Chondrocyte (in vitro differentiated cells): ENCODE data around the gene SMAP1. TPM values are rescaled to one million over a fixed set of nuclear protein-coding genes. Genes with fewer than 3 reads are reported as not detected.

Experiments used
- DNase-seq: peaks from one replicate; pipeline ENCODE4 v3.0.0; 2021; ENCODE audit warnings: mixed read lengths, low spot score
- H3K27ac Mint-ChIP-seq: one replicate; pipeline ENCODE4 v1.8.0; 2021; ENCODE audit warnings: mild to moderate bottlenecking, moderate library complexity, mixed read lengths; ENCODE audit not compliant: unreplicated experiment
- H3K27me3 Mint-ChIP-seq: 2 replicates; pipeline ENCODE4 v1.8.0; 2021; ENCODE audit warnings: low read depth, mixed read lengths
- H3K36me3 Mint-ChIP-seq: 2 replicates; pipeline ENCODE4 v1.8.0; 2021; ENCODE audit warnings: low read depth, mixed read lengths
- H3K4me1 Mint-ChIP-seq: 2 replicates; pipeline ENCODE4 v1.8.0; 2021; ENCODE audit warnings: low read depth, mild to moderate bottlenecking, mixed read lengths
- H3K4me3 Mint-ChIP-seq: one replicate; pipeline ENCODE4 v1.8.0; 2021; ENCODE audit warnings: mild to moderate bottlenecking, moderate library complexity, mixed read lengths; ENCODE audit not compliant: unreplicated experiment
- H3K9me3 Mint-ChIP-seq: 2 replicates; pipeline ENCODE4 v1.8.0; 2021; ENCODE audit warnings: low read depth, mixed read lengths
- CTCF ChIP-seq: fragments of 200-600 bp; sonication (generic); IDR thresholded peaks from 2 replicates; pipeline ENCODE4 v1.5.0; 2021; ENCODE audit warnings: antibody characterized with exemption, mild to moderate bottlenecking, moderate library complexity
- total RNA-seq: library from RNA; stranded (reverse); gene quantifications from 3 replicates; pipeline ENCODE4 v1.2.1, GENCODE V29; 2021

SMAP1 gene
- total RNA-seq, 1 donor from 2014 or later: 27.2 TPM

GRCh38 chr6:70668499-70668812 is 773 bp downstream of the SMAP1 start:
- TF ChIP-seq CTCF: no peak
- Mint-ChIP-seq H3K4me1 (peaks cover 37% of the 10 kb centered on the region), H3K36me3 (no peaks in the 10 kb centered on the region), H3K4me3 (peak overlapping the region; percentile 79), H3K27ac (peak overlapping the region; percentile 72), H3K9me3 (no peaks in the 10 kb centered on the region), H3K27me3 (no peaks in the 10 kb centered on the region)
- DNase-seq: no peak

DNA sequence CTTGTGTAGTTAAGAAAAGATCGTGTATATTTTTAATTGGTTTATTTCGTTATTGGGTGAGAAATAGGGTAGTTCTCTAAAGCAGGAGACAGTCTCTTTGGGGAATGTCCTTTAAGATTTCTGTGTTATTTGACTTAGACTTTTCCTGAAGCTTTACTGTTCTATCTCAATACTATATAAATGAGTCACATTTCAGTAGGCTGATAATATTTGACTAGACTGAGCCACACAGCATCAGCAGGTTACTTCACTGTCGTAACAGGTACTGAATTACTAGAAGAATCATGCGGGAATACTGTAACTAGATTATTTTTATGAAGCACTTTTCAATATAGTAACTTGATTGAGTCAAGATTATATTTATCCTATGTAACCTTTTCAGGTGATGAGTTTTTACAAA is 1.4 kb downstream of the SMAP1 start:
- no peaks in the 10 kb centered on the region for H3K27me3 Mint-ChIP-seq
- no peak for TF ChIP-seq CTCF
- no peaks in the 10 kb centered on the region for H3K9me3 Mint-ChIP-seq
- H3K4me1 Mint-ChIP-seq: peaks cover 42% of the 10 kb centered on the region
- DNase-seq: no peak
- H3K4me3 Mint-ChIP-seq: peak overlapping the region; percentile 79
- no peaks in the 10 kb centered on the region for H3K36me3 Mint-ChIP-seq
- H3K27ac Mint-ChIP-seq: peak overlapping the region; percentile 72

DNA sequence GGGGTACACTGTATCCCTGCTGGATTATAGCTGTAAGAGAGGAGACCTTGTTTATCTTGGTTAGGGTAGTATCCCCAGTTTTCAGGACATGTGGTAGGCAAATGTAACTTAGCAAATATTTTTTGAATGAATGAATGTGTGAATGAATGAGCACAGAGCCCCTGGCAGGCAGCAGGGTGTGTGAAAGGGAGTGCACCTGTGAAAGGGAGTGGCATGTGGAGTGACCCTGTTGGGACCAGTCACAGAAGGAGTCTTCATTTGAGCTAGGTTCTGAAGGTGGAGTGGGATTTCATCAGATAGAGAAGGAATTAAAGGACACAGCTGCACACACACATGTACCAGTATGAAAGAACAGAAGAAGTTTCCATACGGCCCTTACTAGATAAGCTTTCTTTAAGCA is 4.9 kb downstream of the SMAP1 start:
- no peaks in the 10 kb centered on the region for H3K36me3 Mint-ChIP-seq
- no peak overlapping the region for H3K27ac Mint-ChIP-seq
- DNase-seq: no peak
- H3K27me3 Mint-ChIP-seq: no peaks in the 10 kb centered on the region
- TF ChIP-seq CTCF: no peak
- no peaks in the 10 kb centered on the region for H3K9me3 Mint-ChIP-seq
- H3K4me3 Mint-ChIP-seq: no peak overlapping the region
- H3K4me1 Mint-ChIP-seq: peaks cover 38% of the 10 kb centered on the region

- H3K27me3 Mint-ChIP-seq: no peaks in the 10 kb centered on the region
Observed at GRCh38 chr6:70673054-70673453, 5.4 kb downstream of the SMAP1 start.

DNA sequence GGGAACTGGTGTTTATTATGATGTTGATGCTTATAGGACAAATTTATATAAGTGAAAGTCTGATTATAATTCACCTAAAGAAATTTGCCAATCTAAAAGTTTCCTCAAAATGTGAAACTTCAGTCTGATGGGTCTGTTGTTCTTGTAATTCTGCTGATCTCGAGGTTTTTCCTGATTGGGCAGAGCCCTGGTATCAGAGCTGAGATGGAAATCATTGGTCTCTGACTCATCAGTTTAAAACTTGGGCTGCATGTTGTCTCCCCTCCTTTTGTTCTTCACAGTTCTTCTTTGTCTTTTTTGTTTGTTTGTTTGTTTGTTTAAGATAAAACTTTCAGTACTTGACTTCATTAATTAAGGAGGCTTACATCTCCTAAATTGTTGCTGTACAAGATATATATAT is 5.9 kb downstream of the SMAP1 start:
- no peak for DNase-seq
- no peaks in the 10 kb centered on the region for H3K36me3 Mint-ChIP-seq
- no peaks in the 10 kb centered on the region for H3K9me3 Mint-ChIP-seq
- H3K4me3 Mint-ChIP-seq: no peak overlapping the region
- H3K27me3 Mint-ChIP-seq: no peaks in the 10 kb centered on the region
- H3K27ac Mint-ChIP-seq: no peak overlapping the region
- peaks cover 35% of the 10 kb centered on the region for H3K4me1 Mint-ChIP-seq
- no peak for TF ChIP-seq CTCF

More at GRCh38 chr6:70673054-70673453, 5.4 kb downstream of the SMAP1 start:
- Mint-ChIP-seq H3K36me3 (no peaks in the 10 kb centered on the region), H3K4me1 (peaks cover 38% of the 10 kb centered on the region), H3K27ac (no peak overlapping the region), H3K9me3 (no peaks in the 10 kb centered on the region), H3K4me3 (no peak overlapping the region)
- DNase-seq: no peak
- TF ChIP-seq CTCF: no peak
